ENCODE measurements around the gene SGCE. TPM values are rescaled to one million over a fixed set of nuclear protein-coding genes. Genes with fewer than 3 reads are reported as not detected.

Gene SGCE
- total RNA-seq, 1 experiment from 2014 or later: 17.4 TPM

- no peak for TF ChIP-seq POLR2AphosphoS5 (IDR thresholded peaks at IDR 0.05; ENCODE audit: low read depth, low read length)
These were observed 23.0 kb downstream of the SGCE start (continued) for GRCh38 chr7:94633014-94633341.

- no peaks in the 10 kb centered on the region for H3K4me1 ChIP-seq (ENCODE audit: control insufficient read depth in 1 of 2, insufficient read depth in 2 of 2, low read length in 2 of 2)
- RAD21 ChIA-PET (ENCODE audit: low non-redundant PET in 1 of 2, low total read pairs in 2 of 2, uncharacterized antibody in 2 of 2, unreplicated experiment in 2 of 2): no interaction called here
- H2AFZ ChIP-seq (ENCODE audit: low read depth, low read length, poor library complexity, severe bottlenecking): no peak overlapping the region
- TF ChIP-seq ZFX (IDR thresholded peaks at IDR 0.05) (no peak), YY1 (IDR thresholded peaks at IDR 0.05; ENCODE audit: extremely low read depth, insufficient replicate concordance, low read depth, low read length) (no peak)
- no peaks in the 10 kb centered on the region for H3K36me3 ChIP-seq (ENCODE audit: control insufficient read depth in 1 of 2, insufficient read depth in 2 of 2, low read length in 2 of 2)
- no peak overlapping the region for H3K27ac ChIP-seq (ENCODE audit: low read depth, low read length)
- H3K9ac ChIP-seq (ENCODE audit: low read length): no peak overlapping the region
- POLR2A ChIA-PET: no interaction called here
- no peak overlapping the region for H3K4me2 ChIP-seq (ENCODE audit: low read length)
- ATAC-seq: no peak
- no peaks in the 10 kb centered on the region for H4K20me1 ChIP-seq (ENCODE audit: insufficient read depth)
- no peak overlapping the region for H3K4me3 ChIP-seq (replicated peaks in 1 of 2; ENCODE audit: low read depth in 1 of 2, low read length in 2 of 2)
- no peaks in the 10 kb centered on the region for H3K9me3 ChIP-seq (ENCODE audit: control insufficient read depth in 1 of 2, insufficient read depth in 1 of 2, low read depth in 1 of 2, low read length in 2 of 2)
- BruUV-seq (replicated peaks): no TSS peak
- no peaks in the 10 kb centered on the region for H3K79me2 ChIP-seq (ENCODE audit: insufficient read depth, low read length)
- intact Hi-C loops (cut with micrococcal nuclease): no loop called here
- DNase-seq (ENCODE audit: low read depth, low spot score): no peak
- CTCF ChIA-PET: no interaction called here
- no peaks in the 10 kb centered on the region for H3K27me3 ChIP-seq (ENCODE audit: insufficient read depth, low read length)
- no peaks in the 10 kb centered on the region for H3K9me2 ChIP-seq (ENCODE audit: insufficient read depth)
These were observed 23.5 kb downstream of the SGCE start for GRCh38 chr7:94632338-94633013.

GRCh38 chr7:94630855-94631254 is 25.1 kb downstream of the SGCE start:
- H4K20me1 ChIP-seq (ENCODE audit: insufficient read depth): no peaks in the 10 kb centered on the region
- no peak overlapping the region for H3K4me2 ChIP-seq (ENCODE audit: low read length)
- H3K9me3 ChIP-seq (ENCODE audit: control insufficient read depth in 1 of 2, insufficient read depth in 1 of 2, low read depth in 1 of 2, low read length in 2 of 2): no peaks in the 10 kb centered on the region
- no peak overlapping the region for H3K4me3 ChIP-seq (replicated peaks in 1 of 2; ENCODE audit: low read depth in 1 of 2, low read length in 2 of 2)
- POLR2A ChIA-PET: no interaction called here
- TF ChIP-seq MAX (IDR thresholded peaks at IDR 0.05) (no peak), EZH2 (IDR thresholded peaks at IDR 0.05) (no peak), POLR2A (IDR thresholded peaks at IDR 0.05; ENCODE audit: borderline replicate concordance, extremely low read depth, insufficient read depth, insufficient read length) (no peak), ZFX (IDR thresholded peaks at IDR 0.05) (no peak), ELF1 (IDR thresholded peaks at IDR 0.05; ENCODE audit: borderline replicate concordance, low read depth) (no peak), ZNF274 (IDR thresholded peaks at IDR 0.05; ENCODE audit: low read depth, low read length) (no peak), SIN3A (IDR thresholded peaks at IDR 0.05; ENCODE audit: low read depth) (no peak), CBX3 (IDR thresholded peaks at IDR 0.05; ENCODE audit: low read depth) (no peak), EZH2phosphoT487 (IDR thresholded peaks at IDR 0.05; ENCODE audit: borderline replicate concordance) (no peak), SP1 (IDR thresholded peaks at IDR 0.05; ENCODE audit: low read depth) (no peak), TCF7L2 (IDR thresholded peaks at IDR 0.05; ENCODE audit: borderline replicate concordance, extremely low read depth, insufficient read depth, insufficient read length) (no peak), POLR2AphosphoS5 (IDR thresholded peaks at IDR 0.05; ENCODE audit: low read depth, low read length) (no peak), ZBTB33 (IDR thresholded peaks at IDR 0.05; ENCODE audit: extremely low read depth, insufficient replicate concordance, low read length) (no peak), ATF3 (IDR thresholded peaks at IDR 0.05) (no peak), FOSL1 (IDR thresholded peaks at IDR 0.05; ENCODE audit: low read depth) (no peak), SRF (IDR thresholded peaks at IDR 0.05; ENCODE audit: low read depth) (no peak), EGR1 (IDR thresholded peaks at IDR 0.05; ENCODE audit: low read depth) (no peak)
- H2AFZ ChIP-seq (ENCODE audit: low read depth, low read length, poor library complexity, severe bottlenecking): no peak overlapping the region
- CTCF ChIA-PET: no interaction called here
- H3K27me3 ChIP-seq (ENCODE audit: insufficient read depth, low read length): no peaks in the 10 kb centered on the region
- no peaks in the 10 kb centered on the region for H3K79me2 ChIP-seq (ENCODE audit: insufficient read depth, low read length)
- no peaks in the 10 kb centered on the region for H3K9me2 ChIP-seq (ENCODE audit: insufficient read depth)
- no peaks in the 10 kb centered on the region for H3K4me1 ChIP-seq (ENCODE audit: control insufficient read depth in 1 of 2, insufficient read depth in 2 of 2, low read length in 2 of 2)
- no peaks in the 10 kb centered on the region for H3K36me3 ChIP-seq (ENCODE audit: control insufficient read depth in 1 of 2, insufficient read depth in 2 of 2, low read length in 2 of 2)
- no peak overlapping the region for H3K9ac ChIP-seq (ENCODE audit: low read length)
- no peak overlapping the region for H3K27ac ChIP-seq (ENCODE audit: low read depth, low read length)
- no TSS peak for BruUV-seq (replicated peaks)
- RAD21 ChIA-PET (ENCODE audit: low non-redundant PET in 1 of 2, low total read pairs in 2 of 2, uncharacterized antibody in 2 of 2, unreplicated experiment in 2 of 2): no interaction called here
- ATAC-seq: no peak
- DNase-seq (ENCODE audit: low read depth, low spot score): no peak
- intact Hi-C loops (cut with micrococcal nuclease): no loop called here

Data from HCT116 (cell line).